GM19043 (cell line): ENCODE results near the gene PFKFB2.

Experiments
- ATAC-seq: cut with Tn5 transposase; IDR thresholded peaks from one replicate; pipeline ENCODE4 v1.9.1; 2021; ENCODE audit warnings: low read depth; ENCODE audit not compliant: unreplicated experiment

PFKFB2 gene

DNA sequence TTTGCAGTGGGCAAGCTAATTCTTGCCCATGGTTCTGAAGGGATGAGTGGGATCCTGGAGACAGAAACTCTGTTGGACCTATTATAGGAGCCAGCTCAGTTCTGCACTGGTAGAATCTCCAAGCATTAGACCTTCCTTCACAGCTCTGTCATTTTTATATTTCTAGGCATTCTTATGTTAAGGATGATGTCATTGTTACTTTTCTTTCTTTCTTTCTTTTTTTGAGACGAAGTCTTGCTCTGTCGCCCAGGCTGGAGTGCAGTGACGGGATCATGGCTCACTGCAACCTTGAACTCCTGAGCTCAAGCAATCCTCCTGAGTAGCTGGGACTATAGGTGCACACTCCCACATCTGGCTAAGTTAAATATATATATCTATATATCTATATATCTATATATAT lies 7.5 kb downstream of the PFKFB2 start:
- ATAC-seq: no peak

DNA sequence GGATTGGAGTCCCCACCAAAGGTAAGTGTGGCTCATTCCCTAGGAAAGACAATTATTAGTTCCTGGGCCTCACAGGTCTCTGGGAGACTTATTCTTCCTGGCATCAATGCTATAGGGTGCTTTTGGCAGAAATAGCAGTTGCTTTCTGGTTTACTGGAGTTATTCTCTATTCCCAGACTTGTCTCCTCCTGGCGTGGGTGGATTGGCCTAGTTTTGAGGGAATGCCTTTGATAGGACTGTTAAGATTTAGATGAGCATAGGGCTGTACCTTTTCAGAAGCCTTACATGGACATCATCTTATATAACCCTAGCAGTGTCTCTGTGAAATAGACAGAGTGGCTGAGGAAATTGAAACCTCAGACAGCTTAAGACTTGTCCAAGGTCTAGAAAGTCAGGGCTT lies 9.0 kb downstream of the PFKFB2 start:
- no peak for ATAC-seq

DNA sequence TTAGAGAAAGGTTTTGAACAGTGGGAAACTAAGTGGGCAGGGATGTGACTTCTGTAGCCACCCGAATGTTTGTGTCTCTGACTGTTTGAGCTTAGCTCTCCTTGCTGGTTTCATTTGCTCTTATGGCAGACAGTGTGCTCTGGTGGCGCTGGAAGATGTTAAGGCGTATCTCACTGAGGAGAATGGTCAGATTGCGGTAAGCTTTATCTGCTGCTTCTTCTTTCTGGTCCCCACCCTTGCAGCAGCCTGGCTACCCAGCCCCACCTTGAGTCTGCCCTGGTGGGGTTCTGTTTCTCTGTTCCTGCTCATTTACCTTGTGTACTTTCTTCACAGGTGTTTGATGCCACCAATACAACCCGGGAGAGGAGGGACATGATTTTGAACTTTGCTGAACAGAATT lies 9.9 kb downstream of the PFKFB2 start:
- no peak for ATAC-seq

DNA sequence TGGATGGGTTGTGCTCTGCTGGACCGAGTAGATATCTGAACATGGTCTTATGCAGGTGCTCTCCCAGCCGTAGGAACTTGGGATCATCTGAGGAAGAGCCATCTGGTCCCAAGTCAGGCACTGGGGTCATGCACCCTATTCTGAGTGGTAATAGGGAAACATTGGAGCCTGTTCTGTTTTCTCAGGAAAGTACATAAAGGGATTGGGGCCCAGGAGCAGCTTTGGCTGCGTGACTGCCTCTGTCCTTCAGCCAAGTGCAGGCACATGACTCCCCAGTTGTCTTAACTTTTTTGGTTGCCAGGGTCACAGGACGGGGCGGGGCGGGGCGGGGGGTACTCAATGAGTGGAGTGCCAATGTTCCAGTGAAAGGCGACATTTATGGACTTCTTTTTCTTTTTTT lies 11.5 kb downstream of the PFKFB2 start:
- ATAC-seq: no peak

DNA sequence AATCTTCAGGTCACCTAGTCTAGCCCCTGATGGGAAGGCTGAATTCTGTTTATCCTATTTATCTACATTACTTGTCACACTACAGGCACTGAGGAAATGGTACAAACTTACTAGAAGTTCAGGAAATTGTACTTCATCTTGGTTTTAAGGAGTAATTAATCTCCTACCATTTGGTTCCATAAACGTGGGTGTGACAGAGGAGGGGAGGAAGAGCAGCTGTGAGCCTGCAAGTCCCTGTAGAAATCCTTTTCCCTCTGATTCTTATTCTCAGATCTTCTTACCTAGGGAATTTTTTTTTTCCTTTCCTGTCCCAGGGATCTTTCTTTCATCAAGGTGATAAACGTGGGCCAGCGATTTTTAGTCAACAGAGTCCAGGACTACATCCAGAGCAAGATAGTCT lies 14.1 kb downstream of the PFKFB2 start:
- no peak for ATAC-seq

DNA sequence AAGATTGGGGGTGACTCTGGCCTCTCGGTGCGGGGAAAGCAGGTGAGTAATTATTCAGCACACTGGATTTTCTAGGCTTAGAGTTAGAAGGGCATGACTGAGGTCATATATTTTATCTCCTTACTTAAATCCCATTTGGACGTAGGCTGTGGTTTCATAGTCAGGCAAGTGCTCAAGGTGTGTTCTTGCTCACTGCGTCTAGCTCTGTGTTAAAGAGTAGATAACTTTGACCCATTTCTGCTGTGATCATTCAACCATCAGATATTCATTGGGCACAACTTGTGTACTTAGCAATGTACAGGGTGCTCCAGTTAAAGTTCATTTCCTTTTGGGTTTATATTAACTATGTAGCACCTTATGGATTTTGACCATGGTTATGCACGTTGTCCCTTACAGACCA lies 14.6 kb downstream of the PFKFB2 start:
- no peak for ATAC-seq

DNA sequence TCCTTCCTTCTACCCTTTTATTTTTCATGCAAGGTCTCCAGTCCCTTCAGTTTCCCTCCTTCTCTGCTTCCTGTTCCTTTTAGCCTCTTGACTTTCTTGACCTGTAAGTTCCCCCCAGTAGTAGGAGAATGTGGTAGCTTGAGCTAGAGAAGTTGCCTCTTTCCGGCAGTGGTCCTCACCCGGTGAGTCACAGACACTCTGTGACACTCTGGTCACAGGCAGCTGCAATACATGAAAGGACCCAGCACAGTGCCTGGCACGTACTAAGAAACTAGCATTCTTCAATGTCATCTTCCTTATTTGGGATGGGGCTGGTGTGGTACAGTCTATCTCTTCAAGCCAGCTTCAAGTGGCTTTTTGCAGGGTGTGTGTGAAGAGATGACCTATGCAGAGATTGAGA lies 16.0 kb downstream of the PFKFB2 start:
- no peak for ATAC-seq

DNA sequence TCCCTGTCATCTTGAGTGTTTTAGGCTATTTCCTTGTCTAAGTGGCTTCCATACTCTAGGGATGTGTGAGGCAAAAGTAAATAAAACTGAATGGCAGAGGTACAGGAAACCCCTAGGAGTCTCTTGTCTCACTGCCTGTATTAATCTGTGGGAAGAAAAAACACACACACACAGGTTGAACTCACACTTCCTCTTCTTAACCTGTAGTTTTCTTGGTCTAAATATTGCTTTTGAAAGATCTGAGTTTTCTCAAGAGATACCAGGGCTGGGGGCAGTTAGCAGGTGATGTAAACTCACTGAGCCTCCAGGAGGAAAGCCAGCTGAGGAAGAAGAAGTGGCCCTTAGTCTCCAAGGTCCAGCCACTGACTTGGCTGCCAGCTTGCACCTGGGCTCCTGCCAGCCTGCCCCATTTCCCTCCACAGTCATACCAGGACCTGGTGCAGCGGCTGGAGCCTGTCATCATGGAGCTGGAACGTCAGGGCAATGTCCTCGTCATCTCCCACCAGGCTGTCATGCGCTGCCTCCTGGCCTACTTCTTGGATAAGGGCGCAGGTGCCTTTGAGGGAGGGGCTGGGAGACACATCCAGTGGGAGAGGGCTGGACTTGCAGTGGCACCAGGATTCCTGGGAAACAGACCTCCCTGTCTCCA lies 16.9 kb downstream of the PFKFB2 start:
- ATAC-seq: no peak

DNA sequence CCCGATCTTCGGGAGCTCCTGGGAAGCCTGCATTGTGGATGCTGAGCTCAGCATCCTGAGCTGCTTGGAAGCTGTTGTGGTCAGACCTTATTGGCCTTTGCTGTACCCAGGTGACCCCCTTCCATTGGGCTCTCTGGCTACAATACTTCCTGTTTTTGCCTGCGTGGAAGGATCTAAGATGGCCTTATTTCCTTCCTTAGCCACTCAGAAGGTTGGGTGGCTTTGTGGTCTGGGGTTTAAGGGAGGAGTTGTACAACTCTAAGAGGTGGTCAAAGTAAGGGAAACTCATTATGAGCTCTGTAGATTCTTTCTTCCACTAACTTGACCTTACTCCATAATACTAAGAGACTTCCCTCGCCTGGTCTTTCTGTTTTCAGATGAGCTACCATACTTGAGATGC lies 17.7 kb downstream of the PFKFB2 start:
- ATAC-seq: no peak

DNA sequence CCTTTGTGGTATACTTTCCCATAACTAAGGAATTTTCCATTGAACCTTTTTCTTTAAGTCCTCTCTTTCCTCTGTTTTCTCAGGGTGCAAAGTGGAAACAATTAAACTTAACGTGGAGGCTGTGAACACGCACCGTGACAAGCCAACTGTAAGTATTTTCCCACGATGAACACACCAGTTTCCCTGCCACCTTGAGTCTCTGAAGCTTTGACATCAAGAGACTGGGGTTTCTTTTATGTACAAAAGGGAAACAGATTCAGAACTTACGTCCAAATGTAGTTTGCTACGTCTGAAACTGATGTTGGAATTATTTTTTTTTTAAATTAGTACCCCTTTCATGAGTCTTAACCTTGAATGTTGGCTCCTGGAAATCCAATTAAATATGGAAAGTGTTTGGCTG lies 18.4 kb downstream of the PFKFB2 start:
- no peak for ATAC-seq

DNA sequence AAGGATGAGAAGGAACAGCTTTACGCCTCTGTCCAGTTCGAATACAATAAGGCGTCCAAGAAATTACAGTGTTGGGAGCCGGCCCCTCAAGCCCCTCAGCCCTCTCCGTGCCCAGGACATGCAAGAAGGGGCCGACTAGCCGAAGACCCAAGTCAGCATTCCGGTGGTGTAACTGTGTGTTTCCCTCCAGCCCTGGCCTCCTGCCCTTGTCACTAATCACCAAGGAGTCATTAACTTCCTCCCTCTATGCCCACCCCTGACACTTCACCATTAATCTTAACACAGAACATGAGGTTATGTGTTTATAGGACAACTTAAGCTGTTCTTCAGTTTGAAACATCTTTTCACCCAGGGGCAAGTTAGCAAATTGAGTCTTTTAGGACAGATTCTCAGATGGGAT lies 19.2 kb downstream of the PFKFB2 start:
- ATAC-seq: no peak

DNA sequence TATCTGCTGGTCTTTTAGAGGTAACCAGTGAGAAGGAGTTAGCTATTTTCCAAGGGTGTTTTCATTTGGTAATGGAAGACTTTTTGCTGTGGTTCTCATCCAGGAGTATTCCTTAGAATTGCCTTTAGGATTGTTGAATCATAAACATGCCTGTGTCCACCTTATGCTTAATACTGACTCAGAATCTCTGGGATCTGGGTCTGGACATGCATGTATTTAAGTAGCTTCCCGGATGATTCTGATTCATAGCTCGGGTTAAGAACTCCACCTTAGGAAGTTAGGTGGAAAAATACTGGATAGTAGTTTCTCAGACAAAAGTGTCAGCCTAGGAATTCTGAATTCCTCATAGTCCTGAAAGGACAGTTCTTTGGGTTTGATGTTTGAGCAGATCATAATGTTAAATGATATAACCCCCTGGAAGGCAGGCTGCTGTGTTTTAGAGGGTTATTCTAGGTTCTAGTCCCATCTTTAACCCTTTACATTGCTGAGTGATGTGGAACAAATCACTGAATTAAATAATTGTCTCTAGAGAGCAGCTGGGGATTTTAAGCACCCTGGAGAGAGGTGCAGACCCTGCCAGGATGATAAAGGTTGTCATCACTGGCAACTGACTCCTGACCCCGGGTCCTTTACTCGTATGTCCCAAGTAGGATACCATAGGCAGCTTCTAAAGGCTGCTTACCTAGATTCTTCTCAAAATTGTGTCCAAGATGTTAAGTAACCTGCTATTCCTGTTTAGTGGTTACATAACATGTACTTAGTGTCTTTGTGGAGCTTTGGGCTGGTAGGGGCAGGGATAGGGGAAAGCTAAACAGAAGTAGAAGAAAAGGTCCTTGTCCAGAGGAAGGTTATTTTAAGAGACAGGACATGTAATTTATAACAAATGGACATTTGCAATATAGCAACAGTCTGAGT lies 21.1 kb downstream of the PFKFB2 start:
- no peak for ATAC-seq

DNA sequence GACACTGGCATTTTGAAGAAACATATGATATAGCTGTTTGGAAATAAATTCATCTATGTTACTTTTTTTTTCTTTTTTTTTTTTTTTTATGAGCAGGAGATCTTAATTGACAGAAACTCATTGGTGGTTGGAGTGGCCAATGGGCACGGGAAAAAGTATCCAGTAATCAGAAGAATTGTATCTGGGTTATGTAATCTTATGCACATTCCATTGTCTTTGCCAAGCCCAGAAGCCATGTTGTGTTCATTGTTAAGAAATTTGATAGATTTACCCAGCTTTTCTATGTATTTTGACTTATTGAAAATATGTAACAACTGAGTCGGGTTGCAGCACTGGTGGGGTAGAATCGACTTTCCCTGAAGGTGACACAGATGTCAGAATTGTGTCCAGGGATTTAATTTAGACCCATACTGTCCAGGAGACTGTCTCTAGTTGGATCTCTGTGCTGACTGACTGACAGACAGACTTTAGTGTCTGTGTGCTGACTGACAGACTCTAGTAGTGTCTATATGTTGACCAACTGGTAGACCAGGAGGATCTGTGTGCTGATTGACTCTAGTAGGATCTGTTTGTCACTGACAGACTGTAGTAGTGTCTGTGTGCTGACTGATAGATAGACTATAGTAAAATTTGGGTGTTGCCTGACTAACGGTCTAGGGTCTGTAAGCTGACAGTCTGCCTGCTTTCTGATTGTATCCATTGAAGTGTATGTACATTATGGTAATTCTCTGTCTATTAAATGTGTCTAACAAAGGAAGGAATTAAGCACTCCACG lies 23.3 kb downstream of the PFKFB2 start:
- no peak for ATAC-seq

DNA sequence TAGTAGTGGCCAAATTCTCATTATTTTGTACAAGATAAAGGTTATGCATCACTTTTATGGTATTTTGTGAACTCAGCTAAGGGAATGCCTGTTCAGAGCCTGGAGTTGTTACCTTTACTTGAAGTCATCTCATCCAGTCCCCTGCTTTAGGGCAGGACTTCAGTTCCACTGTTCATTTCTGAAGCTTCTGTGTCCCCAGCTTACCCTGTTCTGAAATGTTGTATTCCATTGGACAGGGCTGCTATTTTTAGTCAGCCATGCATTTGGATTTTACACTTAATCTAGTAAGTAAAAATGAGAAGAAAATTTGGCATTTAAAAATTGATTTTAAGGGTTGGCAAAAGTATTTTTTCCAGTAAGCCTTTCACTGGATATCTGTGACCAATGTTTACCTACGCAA lies 23.9 kb downstream of the PFKFB2 start:
- no peak for ATAC-seq

DNA sequence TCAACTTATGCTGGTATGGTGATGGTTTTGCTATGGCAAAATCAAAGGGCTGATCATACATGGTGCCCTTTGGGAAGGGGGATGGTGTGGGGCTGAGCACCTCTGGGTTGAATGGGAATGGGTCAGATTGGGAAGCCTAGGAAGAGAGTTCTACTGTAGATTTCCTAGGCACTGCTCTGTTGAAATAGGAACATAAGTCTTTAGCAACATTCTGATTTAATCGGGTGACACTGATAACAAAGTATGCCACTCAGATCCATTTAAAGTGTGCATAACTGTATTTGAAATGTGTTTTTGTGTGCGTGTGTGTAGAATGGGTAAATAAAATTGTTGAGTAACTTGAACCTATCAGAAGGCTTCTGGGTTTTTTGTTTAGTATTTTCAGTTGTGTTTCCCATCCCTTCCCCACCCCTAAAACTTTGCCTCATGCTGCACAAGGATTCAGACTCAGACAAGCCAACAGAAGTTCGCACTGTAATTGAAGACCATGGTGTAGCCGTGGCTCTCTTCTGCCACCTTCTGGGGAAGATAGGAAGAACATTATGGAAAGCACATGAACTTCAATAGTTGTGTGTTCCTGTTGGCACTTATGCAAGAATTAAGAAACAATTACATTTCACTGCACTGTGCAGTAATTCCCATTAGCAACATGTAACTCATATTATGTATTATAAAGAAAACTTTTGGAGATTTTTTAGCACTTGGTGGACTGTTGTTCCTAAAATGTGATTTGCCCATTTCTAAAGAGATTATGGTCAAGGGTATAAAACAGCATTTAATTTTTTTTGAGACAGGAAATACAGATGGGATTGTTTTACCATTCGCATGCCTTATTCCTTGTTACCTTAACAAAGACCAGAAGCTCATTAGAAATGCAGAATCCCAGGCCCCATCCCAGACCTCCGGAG lies 24.6 kb downstream of the PFKFB2 start:
- peak; percentile 63 for ATAC-seq

DNA sequence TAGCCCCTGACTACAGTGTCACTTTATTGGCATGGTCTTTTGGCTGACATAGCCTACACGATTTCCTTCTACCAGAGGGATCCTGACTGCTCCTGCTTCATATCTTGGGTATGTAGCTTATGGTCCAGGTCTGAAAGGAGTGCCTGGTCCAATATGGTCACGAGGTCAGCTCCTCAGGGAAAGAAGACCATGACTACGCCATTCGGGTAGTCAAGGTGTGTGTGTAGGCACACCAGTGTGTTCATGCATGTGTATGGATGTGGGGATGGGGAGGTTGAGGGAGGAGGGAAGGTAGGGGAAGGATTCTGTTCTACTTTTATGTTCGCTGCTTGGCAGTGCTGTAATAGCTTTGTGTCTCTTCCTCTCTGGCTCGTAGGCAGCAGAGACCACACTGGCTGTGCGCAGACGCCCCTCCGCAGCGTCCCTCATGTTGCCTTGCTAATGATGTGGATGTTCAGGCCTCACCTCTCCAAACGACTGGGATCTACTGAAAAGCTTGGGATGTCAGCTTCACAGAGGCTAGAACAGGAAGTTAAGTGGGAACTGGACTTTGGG lies 25.6 kb downstream of the PFKFB2 start:
- ATAC-seq: no peak

DNA sequence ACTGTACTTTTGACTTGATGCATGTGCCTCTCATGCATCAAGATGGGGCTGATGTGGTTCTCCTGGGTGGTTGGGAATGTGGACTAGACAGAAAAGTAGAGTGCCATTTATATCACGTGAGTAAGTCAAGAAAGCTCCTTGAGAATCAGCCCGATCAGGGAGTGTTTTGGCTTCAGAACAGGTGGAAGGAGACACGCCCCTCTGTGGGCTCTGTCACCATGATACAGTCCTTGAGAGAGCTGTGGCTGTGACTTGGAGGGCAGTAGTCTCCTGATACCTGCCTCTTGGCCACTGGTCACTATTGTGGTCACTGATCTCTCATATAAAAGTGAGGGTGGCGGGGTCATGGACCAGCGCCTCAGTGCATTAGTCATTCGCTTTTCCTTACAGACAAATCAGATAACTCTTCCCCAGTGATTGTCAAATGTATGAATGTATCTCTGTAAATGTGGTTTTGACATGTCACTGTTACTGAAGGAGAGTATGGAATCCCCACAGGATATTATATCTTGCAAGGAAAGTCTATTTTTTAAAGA lies 26.7 kb downstream of the PFKFB2 start:
- no peak for ATAC-seq

DNA sequence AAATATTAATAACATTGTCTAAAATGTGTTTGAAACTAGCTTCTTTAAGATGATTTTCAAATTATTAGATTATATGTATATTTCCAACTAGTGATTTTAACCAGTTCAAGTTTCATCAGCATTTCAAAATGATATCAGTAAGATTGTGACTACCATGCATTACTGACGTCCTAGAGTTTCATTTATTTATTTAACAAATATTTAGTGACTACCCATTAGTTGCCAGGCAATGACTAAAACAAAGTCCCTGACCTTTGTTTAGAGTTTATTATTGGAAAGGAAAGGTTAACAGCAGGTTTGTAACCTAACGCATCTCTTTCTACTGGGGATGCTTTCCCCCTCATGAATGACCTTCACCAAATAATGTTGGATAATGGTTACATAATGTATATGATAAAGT lies 28.0 kb downstream of the PFKFB2 start:
- ATAC-seq: no peak

DNA sequence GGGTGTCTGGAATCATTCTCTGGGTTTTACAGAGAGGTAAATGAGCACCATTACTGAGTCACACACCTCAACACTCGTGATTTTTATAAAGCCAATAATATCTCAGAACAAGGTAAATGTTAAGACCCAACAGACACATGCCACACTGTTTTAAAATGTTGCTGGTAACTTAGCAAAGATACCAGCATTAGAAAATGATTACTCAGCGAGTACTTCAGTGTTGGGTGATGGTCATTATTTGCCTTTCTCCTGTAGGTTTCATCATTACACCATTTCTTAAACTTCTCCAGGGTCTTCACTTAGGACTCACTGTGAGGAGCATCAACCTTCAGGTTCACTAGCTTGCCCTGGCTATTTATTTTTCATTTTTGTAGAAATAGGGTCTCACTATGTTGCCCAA lies 28.7 kb downstream of the PFKFB2 start:
- no peak for ATAC-seq

DNA sequence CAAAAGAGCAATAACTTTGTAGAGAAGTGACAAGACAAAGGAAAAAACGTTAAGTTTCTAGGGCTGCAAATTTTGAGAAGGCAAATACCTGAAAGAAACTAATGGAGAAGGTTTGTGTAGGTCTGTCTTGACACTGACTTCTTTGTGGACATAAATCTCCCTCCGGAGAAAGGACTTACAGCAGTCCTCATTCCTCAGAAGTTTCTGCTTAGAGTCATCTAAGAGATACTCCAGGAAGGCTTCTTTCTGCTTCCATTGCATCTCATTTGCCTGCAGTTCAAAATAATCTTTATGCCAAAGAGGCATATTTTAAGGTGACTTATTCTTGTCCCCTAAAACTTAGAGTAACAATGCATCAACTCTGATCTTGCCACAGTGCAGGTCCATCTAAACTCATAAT lies 31.2 kb downstream of the PFKFB2 start:
- ATAC-seq: no peak
